ENCODE measurements around the gene SEC31B.
A peak's percentile ranks its signal among the peaks of the same experiment; 100 is the strongest.

SEC31B gene

GRCh38 chr10:100489396-100489795, 30.3 kb downstream of the SEC31B start:
- DNase-seq: no peak

- no peak for DNase-seq
These were observed 32.1 kb downstream of the SEC31B start for GRCh38 chr10:100487529-100487928.

GRCh38 chr10:100485801-100486495, 33.7 kb downstream of the SEC31B start:
- DNase-seq: no peak

GRCh38 chr10:100485366-100485765, 34.3 kb downstream of the SEC31B start:
- no peak for DNase-seq

- no peak for DNase-seq
These were observed 35.6 kb downstream of the SEC31B start for GRCh38 chr10:100483876-100484666.

- DNase-seq: no peak
These were observed 36.9 kb downstream of the SEC31B start for GRCh38 chr10:100482834-100483185.

GRCh38 chr10:100482181-100482833, 37.4 kb downstream of the SEC31B start:
- DNase-seq: peak; percentile 87

- DNase-seq: peak; percentile 96
These were observed 38.1 kb downstream of the SEC31B start for GRCh38 chr10:100481462-100482081.

GRCh38 chr10:100480002-100480401, 39.7 kb downstream of the SEC31B start:
- DNase-seq: no peak

GRCh38 chr10:100479037-100479436, 40.6 kb downstream of the SEC31B start:
- DNase-seq: no peak

GRCh38 chr10:100477970-100478369, 41.7 kb downstream of the SEC31B start:
- DNase-seq: no peak

GRCh38 chr10:100470367-100470766, 49.3 kb downstream of the SEC31B start:
- DNase-seq: no peak

GRCh38 chr10:100469756-100470155, 49.9 kb downstream of the SEC31B start:
- no peak for DNase-seq

GRCh38 chr10:100468978-100469377, 50.7 kb downstream of the SEC31B start:
- DNase-seq: no peak

- DNase-seq: no peak
These were observed 51.3 kb downstream of the SEC31B start for GRCh38 chr10:100468322-100468721.

- DNase-seq: no peak
These were observed 57.0 kb downstream of the SEC31B start, which contains the start of gene WNT8B for GRCh38 chr10:100462709-100463108. Gene WNT8B (plus strand): TSS chr10:100463009. CDS start chr10:100463169, 160 bp downstream.

- no peak for DNase-seq
These were observed 70.7 kb downstream of the SEC31B start for GRCh38 chr10:100448951-100449350.

GRCh38 chr10:100447663-100448062, 72.0 kb downstream of the SEC31B start:
- DNase-seq: no peak

GRCh38 chr10:100446130-100446761, 73.4 kb downstream of the SEC31B start:
- DNase-seq: no peak

GRCh38 chr10:100442548-100442947, 77.1 kb downstream of the SEC31B start:
- DNase-seq: no peak

GRCh38 chr10:100438674-100439315, 80.9 kb downstream of the SEC31B start:
- no peak for DNase-seq
